Measurements from ENCODE around the gene CFAP107.

DNA sequence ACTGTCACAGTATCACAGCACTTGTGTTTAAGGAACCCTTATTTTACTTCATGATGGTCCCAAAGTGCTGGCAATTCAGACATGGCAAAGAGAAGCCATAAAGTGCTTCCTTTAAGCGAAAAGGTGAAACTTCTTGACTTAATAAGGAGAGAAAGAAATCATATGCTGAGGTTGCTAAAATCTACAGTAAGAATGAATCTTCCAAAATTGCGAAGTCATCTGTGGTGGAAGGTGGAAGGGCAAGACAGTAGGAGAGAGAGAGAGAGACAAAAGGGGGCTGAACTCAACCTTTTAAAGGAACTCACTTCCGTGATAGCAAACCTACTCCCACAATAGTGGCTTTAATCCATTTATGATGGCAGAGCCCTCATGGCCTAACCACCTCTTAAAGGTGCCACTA lies 49.3 kb upstream of the CFAP107 start:
- no peak for TF ChIP-seq POLR2A (IDR thresholded peaks at IDR 0.05)
- TF ChIP-seq, protein P1, sequence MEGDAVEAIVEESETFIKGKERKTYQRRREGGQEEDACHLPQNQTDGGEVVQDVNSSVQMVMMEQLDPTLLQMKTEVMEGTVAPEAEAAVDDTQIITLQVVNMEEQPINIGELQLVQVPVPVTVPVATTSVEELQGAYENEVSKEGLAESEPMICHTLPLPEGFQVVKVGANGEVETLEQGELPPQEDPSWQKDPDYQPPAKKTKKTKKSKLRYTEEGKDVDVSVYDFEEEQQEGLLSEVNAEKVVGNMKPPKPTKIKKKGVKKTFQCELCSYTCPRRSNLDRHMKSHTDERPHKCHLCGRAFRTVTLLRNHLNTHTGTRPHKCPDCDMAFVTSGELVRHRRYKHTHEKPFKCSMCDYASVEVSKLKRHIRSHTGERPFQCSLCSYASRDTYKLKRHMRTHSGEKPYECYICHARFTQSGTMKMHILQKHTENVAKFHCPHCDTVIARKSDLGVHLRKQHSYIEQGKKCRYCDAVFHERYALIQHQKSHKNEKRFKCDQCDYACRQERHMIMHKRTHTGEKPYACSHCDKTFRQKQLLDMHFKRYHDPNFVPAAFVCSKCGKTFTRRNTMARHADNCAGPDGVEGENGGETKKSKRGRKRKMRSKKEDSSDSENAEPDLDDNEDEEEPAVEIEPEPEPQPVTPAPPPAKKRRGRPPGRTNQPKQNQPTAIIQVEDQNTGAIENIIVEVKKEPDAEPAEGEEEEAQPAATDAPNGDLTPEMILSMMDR (IDR thresholded peaks at IDR 0.05) = no peak

Data from adrenal gland (tissue), 5 donors.